AG08395 (cell line): ENCODE measurements around the gene HORMAD2.
"Not testable (repeated sequence)": the region's sequence is repeated elsewhere in the genome, so short reads cannot be mapped to it uniquely, and the experiment has no call there.

Source experiments
- DNase-seq: peaks from one replicate; pipeline ENCODE4 v3.0.0; 2012; ENCODE audit warnings: mixed read lengths, low spot score

HORMAD2 gene

DNA sequence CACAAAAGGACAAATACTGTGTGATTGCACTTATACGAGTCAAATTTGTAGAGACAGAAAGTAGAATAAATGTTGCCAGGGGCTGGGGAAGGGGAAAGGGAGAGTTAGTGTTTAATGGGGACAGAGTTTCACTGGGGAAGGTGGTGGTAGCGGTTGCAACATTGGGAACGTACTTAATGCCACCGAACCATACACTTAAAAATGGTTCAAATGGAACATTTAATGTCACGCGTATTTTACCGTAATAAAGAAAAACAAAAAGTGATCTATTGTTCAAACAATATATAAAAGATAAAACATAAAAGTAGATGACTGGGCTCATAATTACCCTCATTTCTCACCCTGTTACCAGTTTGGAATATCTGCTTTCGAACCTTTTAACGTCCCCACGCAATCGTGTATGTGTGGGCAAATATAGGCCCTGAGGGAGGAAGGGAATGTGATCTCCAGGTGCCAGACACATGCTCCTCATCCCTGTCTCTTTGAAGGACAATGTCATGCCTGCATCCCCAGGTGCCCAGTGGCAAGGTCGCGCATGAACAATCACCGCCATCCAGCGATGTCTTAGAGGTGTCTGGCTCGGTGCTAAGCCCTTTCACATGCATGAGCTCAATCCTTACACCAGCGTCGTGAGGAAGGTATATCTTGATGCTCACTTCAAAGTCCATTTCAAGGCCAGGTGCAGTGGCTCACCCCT is 131.0 kb downstream of the HORMAD2 start:
- DNase-seq: no peak

GRCh38 chr22:30212363-30212995 is 132.2 kb downstream of the HORMAD2 start:
- DNase-seq: peak; percentile 88

DNA sequence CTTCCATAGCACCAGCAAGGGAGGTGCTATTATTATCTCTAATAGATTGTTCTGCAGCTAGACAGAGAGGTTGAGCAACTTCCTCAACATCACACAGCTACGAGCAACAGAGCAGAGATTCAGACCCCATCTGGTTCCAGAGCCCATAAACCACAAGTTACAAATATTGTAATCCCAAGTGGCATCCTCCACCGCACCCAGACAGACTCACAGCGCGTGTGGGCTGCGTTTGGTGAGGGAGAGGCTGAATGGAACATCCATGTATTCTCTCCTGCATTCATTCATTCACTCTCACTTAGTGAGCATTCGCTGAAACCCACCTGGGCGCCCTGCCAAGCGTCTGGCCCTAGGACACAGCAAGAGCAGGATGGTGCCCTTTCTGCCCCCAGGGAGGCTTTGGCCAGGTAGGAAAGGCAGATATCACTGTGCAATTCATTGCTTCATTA is 132.8 kb downstream of the HORMAD2 start:
- DNase-seq: peak; percentile 67

DNA sequence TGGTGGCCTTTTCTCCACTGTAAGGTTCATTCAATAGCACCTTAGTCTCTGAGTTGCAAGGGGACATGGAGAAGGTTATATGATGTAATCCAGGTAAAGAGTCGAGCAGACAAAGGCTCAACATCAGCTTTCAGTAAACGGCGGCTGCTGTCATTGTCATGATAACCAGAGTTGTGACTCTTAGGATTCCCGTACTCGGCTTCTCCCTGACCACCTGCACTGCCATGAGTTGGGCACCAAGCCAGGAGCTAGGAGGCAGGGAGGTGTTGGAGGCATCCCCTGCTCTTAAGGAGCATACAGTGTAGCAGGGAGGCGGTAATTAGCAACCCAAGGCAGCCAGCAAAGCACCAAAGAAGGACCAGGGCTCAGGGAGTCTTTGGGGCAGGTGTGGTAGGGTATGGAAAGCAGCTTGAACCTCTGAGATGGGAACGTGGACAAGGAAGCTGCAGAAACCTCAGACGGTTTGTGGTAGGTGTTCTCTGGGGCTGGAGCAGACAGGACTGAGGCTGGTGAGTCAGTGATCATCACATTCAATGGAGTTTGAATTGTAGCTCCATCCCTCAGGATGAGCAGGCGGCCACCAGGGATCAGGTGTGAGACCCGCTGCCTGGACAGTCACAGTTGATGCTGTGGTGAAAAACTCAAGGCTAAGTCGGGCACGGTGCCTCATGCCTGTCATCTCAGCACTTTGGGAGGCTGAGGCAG is 134.6 kb downstream of the HORMAD2 start:
- no peak for DNase-seq

DNA sequence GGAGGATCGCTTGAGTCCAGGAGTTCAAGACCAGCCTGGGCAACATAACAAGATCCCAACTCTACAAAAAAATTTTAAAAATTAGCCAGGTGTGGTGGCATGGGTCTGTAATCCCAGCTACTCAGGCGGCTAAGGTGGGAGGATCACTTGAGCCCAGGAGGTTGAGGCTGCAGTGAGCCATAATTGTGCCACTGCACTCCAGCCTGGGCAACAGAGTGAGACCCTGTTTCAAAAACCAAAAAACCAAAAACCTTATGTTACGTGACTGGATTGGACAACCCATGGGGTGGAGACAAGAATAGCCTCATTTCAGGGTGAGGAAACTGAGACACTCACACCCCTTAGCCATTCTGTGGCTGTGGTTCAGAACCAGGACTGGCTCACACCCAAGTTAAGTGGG is 136.0 kb downstream of the HORMAD2 start:
- DNase-seq: not testable (repeated sequence)

- DNase-seq: no peak
Measured at GRCh38 chr22:30216710-30217109, 136.4 kb downstream of the HORMAD2 start.

DNA sequence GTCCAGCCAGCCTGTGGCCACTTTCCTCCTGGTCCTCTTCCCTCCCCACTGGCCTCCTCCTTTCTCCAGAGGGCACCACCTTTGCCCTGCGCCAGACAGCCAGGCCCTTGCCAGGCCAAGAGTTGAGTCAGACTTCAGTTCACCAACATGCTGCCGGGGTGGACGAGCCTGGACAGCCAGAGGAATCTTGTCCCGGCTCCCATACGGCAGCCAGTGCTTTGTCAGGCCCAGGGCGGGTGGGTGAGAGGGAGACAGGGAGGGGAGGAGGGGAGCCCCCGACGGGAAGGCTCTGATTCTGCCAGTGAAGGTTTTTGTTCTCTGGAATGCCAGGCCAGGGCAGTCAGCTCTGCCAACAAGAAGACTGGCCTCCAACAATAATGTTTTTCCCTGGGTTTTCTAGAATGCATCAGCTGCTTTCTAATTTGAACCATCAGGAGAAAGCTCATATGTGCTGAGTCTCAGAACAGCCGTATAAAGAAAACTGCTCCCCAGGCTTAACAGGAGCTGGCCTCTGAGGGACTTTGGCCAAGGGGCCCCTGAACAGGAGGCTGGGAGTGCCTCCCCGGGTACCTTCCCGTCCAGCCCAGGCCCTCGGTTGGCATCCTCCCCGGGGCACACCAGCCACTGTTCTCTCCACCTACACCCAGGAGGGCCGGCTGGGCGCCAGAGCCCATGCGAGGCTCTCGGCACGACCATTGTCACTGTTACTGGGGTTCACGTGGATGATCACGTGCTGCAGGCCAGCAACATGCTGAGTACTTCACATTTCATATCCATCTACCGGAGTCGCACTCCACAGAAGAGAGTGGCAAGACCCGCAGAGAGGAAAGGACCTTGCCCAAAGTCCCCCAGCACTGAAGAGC is 137.7 kb downstream of the HORMAD2 start:
- peak; percentile 51 for DNase-seq

DNA sequence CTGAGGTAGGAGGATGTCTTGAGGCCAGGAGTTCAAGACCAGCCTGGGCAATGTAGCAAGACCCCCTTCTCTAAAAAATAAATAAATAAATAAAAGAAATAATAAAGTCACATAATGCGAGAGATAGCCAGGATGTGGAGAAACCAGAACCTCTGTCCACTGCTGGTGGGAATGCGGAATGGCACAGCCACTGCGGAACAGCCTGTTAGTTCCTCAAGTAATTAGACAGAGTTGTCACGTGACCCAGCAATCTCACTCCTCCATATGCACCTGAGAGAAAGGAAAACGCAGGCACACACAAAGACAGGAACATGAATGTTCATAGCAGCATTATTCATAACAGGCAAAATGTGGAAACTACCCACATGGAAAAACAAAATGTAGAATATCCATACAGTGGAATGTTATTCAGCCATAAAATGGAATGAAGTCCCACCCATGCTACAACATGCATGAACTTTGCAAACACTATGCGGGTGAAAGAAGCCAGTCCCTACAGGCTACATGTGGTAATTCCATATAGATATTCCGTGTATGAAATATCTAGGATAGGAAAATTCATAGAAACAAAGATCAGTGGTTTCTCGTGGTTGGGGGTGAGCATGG is 138.9 kb downstream of the HORMAD2 start:
- no peak for DNase-seq

DNA sequence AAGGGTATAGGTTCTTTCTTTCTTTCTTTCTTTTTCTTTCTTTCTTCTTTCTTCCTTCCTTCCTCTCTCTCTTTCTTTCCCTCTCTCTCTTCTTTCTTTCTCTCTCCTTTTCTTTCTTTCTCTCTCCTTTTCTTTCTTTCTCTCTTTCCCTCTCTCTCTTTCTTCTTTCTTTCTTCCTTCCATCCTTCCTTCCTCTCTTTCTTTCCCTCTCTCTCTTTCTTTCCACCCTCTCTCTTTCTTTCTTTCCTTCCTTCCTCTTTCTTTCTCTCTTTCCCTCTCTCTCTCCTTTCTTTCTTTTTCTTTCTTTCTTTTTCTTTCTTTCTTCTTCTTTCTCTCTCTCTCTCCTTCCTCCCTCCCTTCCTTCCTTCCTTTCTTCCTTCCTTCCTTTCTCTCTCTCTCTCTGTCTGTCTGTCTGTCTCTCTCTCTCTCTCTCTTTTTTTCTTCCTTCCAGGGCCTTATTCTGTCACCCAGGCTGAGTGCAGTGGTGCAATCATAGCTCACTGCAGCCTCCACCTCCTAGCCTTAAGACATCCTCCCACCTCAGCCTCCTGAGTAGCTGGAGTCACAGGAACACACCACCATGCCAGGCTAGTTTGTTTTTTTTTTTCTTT is 139.5 kb downstream of the HORMAD2 start:
- DNase-seq: no peak

DNA sequence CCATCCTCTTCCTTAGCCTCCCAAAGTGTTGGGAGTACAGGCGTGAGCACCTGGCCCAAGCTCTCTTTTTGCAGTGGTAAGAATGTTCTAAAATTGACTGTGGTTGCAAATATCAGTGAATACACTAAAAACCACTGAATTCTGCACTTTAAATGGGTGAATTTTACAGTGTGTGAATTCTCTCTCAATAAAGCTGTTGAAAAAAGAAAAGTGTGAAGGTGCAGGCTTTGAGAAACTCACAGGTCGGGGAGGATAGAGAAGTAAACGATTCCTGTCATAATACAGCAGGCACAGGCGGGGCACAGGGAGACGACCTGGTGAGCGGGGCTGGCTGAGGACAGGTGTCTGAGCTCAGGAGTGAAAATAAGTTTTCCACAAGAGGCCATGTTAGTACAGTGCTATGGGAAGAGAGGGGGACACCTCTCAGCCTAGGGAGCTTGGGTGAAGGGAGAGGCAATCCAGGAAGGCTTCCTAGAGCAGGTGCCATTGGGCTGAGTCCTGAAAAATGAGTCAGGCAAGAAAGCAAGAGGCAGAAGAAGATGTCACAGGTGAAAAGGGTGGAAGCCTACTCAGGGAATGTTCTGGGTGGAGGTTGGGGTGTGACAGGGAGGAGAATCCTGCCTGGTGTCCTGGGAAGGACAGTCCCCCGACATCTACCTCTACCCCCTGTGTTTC is 140.2 kb downstream of the HORMAD2 start:
- DNase-seq: no peak

DNA sequence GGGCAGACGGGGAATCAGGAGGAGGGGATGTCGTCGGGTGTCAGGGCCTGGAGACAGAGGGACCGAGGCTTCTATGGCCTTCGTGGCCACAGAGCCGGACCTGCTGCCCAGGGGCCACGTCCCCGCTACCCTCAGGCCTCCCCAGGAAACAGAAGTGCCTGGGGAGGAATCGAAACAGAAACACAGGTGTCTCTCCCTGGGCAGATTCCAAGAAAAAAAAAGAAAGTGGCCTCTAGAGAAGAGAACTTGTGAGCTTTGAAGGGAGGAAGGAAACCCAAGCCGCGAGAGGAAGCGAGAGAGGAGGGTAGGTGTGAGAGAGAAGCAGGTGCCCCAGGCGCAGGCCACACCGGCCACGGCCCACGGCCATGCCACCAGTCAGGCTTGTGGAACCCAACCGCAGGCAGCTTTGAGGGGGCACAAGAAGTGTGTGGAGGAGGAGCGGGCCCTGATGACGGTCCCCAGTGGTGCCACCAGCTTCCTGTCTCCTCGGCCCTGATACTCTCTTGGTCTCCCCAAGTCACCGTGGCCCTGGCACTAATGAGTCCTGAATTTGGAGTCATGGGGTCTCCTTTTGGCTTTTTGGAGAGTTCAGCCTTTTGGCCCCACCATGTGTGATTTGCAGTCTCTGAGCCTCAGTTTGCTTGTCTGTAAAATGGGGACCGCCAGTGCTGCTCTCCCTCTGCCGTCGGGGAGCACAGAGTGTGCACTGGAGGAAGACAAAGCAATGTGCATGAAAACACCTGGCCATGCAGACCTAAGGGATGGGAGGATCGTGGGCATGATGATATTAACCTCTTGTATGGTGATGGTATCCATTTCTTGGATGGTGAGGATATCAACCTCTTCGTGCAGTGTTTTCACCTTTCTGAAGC is 141.1 kb downstream of the HORMAD2 start:
- no peak for DNase-seq

GRCh38 chr22:30222321-30222720 is 142.1 kb downstream of the HORMAD2 start:
- DNase-seq: no peak

DNA sequence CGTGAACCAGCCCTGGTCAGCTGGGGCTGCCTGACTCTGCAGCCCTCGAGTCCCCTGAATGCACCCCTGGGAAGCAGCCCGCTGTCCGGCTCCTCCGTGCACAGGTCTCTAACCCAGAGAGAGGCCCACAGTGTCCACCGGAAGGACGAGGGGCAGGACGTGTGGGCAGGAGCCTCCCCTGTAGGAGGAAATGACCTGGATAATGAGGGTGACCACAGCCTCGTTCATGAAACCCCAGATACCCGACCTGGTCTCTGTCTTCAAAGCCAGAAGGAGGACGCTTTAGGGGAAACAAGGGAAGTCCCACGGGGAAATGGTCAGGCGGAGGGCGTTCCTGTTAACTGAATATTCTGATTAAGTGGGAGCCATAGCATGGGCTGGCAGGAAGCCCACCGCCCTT is 143.0 kb downstream of the HORMAD2 start:
- DNase-seq: no peak

- DNase-seq: peak; percentile 38
Measured at GRCh38 chr22:30224161-30224857, 144.0 kb downstream of the HORMAD2 start.

- no peak for DNase-seq
Measured at GRCh38 chr22:30225220-30225927, 145.1 kb downstream of the HORMAD2 start.

DNA sequence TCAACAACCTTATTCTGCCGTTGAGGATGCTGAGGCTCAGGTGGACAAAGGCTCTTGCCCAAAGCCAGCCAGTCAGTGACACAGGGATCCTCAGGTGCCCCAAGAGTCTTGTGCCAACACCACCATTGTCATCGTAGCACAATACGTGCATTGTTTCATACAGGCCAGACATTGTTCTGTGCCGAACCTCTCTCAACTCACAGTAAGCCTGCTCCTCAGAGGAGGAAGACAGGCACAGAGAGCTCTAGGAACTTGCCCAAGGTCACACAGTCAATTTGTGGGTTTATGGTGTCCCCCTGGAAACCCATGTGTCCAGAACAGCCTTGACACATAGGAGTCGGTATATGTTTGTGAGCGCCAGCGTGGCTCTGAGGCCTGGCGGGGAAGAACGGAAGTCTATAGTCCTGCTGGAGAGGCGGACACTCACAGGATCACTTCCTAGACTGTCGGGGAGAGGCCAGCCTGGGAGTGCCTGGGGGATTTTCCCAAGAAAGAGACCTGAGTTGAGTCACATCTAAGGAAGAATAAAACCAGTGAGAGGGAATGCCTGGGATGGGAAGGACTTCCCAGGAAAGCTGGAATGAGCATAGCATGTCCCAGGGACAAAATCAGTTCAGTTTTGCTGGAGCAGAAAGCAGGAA is 146.0 kb downstream of the HORMAD2 start:
- no peak for DNase-seq
